ENCODE results near the gene ULK4.

The ULK4 gene

DNA sequence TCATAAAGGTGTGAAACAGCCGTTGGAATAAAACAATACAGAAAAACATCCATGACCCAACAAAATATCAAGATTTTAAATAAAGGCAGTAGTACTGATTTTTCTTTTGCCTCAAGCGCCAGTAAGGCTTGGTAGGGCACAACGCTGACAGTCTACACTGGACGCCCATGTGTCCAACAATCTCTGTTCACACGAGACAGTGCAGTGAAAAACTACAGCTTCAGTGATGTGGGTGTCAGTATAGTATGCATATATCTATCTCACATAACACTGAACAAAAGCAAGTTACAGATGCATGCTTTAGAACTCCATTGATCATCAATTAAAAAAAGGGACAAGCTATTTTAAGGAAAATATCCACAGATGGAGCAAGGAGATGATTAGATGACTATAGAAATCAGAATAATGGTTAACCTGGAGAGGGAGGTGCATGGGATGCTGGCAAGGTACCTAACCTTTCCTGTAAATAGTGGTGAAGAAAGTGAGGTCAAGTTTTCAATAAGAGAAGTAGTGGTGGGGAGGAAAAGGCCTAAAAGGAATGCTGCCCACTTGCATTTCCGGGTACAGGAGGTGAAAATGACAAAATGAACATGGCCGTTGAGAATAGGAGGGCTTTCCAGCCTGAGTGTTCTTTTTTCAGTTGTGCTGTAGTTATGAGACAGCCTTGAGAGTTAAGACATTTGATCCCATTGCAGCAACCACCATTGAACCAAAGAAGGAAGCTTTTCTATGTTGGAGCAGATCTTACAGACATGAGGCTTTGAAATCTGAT is 719.9 kb downstream of the ULK4 start:
- no peak for DNase-seq

DNA sequence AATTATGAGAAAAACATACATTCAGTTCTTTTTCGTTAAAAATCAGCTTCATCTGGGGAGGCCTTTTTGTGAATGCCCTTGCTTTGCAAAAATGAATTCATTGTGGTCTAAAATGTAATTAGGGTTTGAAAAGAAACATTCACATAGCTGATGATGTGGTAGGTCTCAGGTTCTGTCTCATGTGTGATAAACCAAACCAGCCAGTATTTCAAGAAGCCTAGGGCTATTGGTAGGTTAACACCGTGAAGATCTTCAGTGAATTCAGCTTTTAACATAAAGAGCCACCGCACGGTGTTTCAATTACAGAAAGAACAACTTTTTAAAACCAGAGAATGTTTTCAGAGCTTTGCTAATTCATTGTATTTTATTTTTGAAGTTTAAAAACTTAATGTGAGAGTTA is 720.7 kb downstream of the ULK4 start:
- no peak for DNase-seq

GRCh38 chr3:41239587-41239986 is 722.3 kb downstream of the ULK4 start:
- DNase-seq: no peak

DNA sequence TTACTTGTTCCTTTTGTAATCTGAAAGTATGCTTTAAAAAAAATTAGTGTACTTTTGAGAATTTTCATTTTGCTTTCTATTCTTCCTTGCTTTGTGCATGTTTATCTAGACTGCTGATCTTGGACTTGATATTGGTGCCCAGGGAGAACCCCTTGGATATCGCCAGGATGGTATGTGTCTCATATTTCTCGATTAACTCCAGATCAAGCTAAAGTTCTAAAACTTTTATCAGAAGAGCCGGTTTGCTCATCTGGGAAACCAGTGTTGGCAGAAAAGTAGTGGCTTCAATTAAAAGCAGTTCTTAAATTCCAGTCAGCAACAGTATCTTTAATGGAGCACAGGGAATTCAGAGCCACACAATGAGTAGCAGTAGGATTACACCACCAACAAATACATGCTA is 724.0 kb downstream of the ULK4 start:
- DNase-seq: no peak

GRCh38 chr3:41236228-41236627 is 725.7 kb downstream of the ULK4 start:
- DNase-seq: no peak

DNA sequence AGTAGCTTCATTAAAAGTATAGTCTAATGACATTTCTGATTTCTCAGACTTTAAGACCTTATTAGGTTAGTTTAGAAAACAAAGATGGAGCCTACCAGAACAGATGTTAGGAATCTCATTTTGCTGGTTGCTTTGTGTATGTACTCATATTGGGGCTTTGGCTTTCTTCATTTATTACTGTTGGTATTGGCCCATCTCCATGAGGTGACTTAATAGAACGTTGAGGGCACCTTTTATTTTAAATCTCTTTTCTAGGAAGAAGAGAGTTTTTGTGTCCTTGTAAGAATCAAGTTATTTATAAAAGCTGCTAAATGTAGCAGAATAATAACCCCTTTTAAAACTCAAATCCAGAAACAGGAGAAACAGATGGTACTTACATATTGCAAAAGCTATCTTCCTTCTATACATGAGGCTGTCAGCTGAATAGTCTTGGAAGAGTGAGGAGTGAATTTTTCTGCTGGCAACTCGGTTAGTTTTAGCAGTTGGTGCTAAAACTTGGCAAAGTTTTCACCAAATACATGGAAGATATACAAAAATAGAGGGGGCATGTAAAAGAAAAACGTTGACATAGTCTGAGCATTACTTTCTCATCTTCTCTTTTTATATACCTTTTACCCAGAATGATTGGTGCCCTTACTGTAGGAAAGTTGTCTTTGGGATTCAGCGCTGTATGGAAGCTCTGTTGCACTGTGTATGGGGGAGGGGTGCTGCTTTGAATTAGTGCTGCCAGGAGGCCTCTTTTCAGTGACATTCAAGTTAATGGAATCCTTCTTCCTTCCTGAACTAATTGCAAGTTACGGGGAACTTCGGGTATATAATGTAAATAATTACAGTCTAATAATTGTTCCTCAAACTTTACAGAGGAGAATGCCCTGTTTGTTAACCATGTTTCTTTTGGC is 726.8 kb downstream of the ULK4 start:
- DNase-seq: no peak

DNA sequence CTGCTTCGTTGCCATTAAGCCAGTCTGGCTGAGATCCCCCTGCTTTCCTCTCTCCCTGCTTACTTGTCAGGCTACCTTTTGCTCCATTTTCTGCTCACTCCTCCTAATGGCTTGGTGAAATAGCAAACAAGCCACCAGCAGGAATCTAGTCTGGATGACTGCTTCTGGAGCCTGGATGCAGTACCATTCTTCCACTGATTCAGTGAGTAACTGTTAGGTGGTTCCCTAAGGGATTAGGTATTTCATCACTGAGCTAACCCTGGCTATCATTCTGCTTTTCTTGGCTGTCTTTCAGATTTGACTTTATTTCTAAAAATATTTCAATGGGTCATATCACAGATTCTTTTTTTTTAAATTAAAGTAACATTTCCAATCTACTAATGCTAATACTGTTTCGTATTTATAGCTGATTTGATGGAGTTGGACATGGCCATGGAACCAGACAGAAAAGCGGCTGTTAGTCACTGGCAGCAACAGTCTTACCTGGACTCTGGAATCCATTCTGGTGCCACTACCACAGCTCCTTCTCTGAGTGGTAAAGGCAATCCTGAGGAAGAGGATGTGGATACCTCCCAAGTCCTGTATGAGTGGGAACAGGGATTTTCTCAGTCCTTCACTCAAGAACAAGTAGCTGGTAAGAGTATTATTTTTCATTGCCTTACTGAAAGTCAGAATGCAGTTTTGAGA is 737.6 kb downstream of the ULK4 start:
- DNase-seq: no peak

DNA sequence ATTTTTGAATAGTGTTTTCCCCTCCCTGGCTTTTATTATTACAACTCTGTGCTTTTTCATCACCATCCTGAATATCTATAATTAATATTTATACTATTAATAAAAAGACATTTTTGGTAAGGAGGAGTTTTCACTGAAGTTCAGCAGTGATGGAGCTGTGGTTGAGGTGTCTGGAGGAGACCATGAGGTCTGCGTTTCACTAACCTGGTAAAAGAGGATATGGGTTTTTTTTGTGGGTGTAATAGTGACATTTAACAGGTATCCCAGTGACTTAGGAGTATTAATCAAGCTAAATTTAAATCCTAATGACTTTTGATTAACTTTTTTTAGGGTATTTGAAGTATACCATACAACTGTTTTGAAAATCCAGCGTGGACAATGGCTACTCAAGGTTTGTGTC is 738.2 kb downstream of the ULK4 start:
- no peak for DNase-seq

DNA sequence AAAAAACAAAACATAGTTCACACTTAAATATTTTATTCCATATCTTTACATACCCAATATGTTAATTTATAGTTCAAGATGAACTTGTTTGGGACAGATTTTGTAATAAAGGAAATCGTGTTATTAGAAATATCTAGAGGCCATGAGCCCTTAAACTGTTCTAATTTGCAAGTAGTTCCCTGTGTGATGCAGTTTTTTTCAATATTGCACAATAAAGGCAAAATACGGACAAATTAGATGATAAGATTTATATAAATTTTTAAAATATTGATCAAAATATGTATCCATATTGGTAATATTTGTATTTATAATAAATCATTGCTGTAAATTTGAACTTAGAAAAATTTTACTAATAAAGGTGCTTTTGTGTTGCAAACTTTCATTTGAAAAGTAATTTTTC is 738.8 kb downstream of the ULK4 start:
- DNase-seq: no peak

DNA sequence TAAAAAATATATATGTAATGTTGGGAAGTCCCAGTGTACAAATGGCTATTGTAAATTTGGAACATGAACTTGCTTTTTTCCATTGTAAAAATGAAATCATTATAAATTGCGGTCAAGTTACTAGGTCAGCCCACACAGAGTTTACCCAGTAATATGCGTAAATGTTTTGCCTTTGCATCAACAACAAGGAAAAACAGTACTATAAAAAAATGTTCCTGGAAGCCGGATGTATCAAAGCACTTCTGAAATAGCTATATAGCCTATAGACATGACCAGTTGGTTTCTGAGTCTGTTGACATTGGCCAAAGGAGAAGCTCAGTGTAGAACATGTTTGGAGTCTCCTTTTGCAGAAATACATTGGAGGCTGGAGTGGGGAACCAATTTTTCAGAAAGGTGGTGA is 739.4 kb downstream of the ULK4 start:
- DNase-seq: no peak

- no peak for DNase-seq
These were observed 739.9 kb downstream of the ULK4 start for GRCh38 chr3:41222012-41222411.

- no peak for DNase-seq
These were observed 740.8 kb downstream of the ULK4 start for GRCh38 chr3:41220906-41221677.

DNA sequence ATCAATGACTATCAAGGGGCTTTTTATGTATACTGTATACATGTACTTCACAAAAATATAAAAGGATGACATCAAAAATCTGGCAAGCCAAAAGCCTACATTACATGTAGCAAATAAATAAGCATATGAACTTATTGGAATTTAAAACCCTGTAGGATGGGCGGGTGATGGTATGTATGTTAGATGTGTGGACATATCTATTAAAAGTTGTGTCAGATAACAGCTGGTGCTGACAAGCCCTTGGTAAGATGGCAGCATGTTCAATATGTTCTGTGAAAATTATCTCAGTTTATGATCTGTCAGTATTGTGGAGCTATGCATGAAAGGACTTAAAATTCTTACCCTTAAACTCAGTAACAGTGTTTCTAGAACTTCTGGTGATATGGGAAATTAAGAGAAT is 742.5 kb downstream of the ULK4 start:
- no peak for DNase-seq

DNA sequence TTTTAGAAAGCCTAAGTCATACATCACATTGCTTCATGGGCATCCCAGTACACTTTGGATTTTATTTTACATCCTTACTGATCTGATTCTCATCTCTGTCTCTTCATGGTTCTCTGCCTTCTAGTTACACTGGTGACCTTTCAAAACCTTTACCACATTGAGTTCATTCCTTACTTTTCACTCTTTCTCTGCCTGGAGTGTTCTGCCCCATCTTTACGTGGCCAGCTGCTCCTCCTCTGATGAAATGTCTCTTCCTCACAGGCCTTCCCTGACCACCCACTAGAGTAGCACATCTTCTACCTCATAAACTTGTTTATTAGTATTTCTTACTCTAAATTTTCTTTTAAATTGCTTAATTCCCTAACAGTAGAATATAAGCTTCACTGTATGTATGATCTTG is 744.9 kb downstream of the ULK4 start:
- DNase-seq: no peak

DNA sequence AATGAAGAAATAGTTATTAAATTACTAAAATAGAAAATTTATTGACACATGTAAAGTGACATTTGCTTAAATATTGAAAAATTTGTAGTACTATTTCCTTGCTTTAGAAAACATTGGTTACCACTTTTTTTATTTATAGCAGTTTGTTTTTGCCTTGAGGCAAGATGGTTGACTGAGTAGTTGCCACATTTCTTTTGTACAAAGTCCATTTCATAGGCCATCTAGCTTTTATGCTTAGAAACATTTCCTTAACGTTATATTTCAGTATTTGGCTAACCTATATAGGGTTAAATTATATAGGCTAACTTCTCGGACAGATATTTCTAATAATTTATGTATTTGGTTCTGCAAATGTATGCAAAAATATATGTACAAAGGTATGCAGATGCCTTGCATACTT is 745.5 kb downstream of the ULK4 start:
- DNase-seq: no peak

DNA sequence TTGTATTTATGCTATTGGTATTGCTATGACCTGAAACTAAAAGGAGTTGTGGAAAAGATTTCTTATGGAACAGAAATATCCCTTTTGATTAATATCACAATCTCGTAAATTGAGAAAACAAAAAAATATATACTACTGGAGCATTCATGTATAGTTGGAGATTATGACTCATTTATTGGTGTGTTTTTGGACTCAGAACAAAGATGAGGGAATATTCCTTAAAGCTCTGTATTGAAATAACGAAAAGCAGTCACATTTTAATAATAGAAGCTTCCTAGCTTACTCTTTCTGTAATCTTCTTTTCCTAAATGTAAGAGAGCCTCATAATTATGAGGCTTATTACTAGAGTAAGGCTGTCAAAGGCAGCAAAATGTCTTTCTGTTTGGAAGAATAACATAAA is 748.3 kb downstream of the ULK4 start:
- DNase-seq: no peak

DNA sequence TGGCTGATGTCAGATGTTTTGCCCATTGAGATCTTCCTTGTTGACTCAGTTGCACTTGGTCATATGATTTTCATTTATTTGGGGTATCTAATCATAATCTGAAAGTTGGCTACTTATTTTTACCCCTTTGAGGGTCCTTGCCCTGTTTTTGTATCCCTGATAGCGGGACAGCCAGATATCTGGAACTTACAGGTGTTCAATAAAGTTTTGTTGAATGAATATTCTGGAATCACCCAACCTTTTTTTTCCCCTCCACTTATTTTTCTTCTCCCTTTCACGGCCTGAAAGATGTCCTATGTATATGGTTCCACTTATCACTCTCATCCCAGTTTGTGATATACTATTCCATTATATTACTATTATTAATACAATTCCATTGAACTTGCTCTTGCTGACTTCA is 749.8 kb downstream of the ULK4 start:
- DNase-seq: no peak

DNA sequence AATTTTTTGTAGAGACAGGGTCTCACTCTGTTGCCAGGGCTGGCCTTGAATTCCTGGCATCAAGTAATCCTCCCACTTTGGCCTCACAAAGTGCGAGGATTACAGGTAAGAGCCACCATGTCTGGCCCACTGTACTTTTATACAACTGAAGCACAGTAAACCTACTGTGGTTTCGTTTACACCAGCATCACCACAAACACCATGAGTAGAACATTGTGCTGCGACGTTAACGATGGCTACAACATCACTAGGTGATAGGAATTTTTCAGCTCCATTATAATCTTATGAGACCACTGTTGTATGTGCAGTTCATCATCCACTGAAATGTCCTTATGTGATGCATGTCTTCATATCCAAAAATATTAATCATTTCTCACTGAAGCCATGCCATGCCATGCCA is 750.9 kb downstream of the ULK4 start:
- no peak for DNase-seq

DNA sequence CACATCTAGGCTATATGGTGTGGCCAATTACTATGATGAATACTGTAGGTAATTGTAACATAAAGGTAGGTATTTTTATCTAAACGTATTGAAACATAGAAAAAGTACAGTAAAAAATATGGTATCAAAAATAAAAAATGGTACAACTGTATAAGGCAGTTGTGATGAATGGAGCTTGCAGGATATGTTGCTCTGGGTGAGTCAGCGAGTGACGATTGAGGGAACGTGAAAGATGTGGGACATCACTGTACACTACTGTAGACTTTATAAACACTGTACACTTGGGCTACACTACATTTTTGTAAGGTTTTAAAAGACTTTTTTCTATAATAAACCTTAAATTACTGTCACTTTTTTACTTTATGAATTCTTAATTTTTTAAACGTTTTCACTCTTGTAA is 752.3 kb downstream of the ULK4 start:
- DNase-seq: no peak

DNA sequence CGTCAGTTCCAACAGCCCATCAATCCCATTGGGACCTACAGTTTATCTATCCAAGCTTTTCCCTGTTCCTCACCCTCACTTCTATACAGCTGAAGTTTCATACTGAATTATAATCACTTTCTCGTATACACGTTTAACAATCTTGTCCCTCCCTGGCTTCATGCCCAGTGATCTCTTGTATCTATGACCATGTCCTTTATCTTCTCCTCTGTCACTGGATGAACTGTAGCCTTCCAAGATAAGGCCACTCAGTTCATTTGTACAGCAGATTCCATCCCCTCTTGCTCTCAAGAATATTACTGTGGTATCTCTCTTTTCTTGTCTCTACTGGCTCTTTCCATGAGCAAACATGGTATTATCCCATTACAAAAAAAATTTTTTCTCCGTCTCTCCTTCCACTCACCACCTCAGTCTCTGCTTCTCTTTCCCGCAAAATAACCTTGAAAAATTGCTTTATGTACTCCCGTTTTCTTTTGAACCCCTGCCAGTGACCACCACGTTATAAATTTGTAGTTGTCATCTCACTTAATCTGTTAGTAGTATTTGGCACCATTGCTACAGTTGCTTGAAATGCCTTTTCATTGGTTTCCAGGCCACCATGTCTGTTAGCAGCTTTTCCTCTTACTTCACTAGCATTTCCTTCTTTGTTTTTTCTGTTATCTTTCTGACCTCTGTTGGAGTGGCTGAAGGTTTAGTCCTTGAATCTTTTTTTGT is 753.2 kb downstream of the ULK4 start:
- DNase-seq: no peak

GRCh38 chr3:41207355-41207754 is 754.5 kb downstream of the ULK4 start:
- no peak for DNase-seq

- no peak for DNase-seq
These were observed 756.3 kb downstream of the ULK4 start for GRCh38 chr3:41205591-41205990.

All from activated CD4-positive, alpha-beta T cell treated with anti-CD3 and anti-CD28 coated beads, Interleukin-10, Interleukin-2, amounts not matched to agents 100 ng/mL and 50 ng/mL, durations not matched to agents 16 hours and 8 hours (primary cell).